DMS153 treated with DMSO at 0.1 percent for 48 hours (cell line): ENCODE data around the gene ITGBL1.

Experiments
- DNase-seq: peaks from one replicate; lab custom pipeline; 2025; ENCODE audit not compliant: unreplicated experiment; lab: John Stamatoyannopoulos, UW

The ITGBL1 gene, protein sequence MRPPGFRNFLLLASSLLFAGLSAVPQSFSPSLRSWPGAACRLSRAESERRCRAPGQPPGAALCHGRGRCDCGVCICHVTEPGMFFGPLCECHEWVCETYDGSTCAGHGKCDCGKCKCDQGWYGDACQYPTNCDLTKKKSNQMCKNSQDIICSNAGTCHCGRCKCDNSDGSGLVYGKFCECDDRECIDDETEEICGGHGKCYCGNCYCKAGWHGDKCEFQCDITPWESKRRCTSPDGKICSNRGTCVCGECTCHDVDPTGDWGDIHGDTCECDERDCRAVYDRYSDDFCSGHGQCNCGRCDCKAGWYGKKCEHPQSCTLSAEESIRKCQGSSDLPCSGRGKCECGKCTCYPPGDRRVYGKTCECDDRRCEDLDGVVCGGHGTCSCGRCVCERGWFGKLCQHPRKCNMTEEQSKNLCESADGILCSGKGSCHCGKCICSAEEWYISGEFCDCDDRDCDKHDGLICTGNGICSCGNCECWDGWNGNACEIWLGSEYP

DNA sequence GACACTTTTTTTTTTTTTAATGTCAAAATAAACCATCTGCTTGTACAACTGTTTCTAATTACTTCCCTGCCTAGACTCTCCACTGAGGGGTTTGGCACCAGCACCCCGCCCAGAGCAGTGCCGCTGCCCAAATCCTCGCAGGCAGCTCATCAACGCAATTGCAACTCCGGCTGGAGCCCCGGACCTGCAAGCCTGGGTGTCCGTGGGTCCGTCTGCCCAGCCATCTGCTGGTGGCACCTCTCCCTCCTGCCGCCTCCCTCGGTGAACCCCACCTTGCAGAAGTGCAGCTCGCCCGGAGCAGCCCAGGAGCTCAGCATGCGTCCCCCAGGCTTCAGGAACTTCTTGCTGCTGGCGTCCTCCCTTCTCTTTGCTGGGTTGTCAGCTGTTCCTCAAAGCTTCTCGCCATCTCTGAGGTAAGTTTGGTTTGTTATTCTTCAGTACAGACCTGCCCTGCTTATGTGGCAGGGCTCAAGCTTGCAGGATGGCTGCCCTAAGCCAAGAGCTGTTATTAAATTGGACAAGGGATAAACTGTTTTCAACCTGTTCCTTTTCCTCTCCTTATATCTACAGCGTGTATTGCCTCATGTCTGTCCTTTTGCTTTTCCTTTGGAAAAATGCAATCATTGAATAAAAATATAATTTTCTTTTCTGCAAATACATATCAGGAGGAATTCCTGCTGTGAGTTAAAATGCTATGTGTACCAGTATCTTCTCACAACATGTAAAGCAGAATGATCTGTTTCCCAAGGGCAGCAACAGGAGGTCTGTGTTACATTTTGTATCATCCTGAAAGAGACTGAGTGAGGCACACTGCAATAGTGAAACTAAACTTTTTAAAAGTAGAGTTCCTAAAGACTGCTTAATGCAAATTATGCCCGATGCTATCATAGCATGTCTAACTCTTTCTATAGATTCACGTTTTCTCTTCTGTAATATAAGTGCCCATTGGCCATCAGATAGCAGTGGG is at the start of gene ITGBL1:
TSS of gene ITGBL1 (plus strand) at position 157 of the 967 bp plus-strand sequence. CDS start at position 316, 159 bp downstream.
- DNase-seq: no peak

DNA sequence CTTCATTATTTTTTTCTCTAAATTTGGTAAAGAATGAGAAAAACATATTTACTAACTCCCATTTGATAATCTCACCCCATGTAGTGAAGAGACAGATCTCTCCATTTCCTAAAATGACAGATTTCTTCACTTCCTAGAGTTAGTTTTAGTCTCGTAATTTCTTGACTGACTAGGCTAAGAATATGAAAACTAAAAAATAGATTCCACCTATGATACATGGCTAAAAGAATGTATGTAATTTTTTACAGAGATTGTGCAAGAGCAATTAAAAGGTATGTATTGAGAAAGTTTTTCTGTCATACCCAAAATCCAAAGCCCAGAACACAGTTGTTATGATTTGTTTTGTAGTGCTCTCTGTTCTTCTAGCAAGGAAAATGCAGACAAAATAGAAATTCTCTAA is 45.7 kb upstream of the ITGBL1 start:
- no peak for DNase-seq

DNA sequence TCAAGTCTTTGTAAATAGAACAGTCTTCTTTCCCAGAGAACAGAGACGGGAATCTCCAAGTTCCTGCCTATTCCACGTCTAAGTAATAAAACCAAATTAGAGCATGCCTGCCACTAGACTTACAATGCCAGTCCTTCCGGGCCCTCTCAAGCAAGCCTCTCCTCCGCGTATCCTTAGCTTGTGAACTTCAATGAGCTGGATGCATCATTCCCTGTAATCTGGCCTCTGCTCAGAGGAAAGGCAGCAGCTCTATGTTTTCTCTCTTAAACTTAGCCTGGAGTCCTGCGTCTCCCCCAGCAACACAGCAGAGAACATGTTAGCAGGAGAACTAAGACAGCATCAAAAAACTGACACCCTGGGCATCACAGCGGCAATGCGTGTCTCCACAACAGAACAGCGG is 44.3 kb upstream of the ITGBL1 start:
- DNase-seq: no peak

DNA sequence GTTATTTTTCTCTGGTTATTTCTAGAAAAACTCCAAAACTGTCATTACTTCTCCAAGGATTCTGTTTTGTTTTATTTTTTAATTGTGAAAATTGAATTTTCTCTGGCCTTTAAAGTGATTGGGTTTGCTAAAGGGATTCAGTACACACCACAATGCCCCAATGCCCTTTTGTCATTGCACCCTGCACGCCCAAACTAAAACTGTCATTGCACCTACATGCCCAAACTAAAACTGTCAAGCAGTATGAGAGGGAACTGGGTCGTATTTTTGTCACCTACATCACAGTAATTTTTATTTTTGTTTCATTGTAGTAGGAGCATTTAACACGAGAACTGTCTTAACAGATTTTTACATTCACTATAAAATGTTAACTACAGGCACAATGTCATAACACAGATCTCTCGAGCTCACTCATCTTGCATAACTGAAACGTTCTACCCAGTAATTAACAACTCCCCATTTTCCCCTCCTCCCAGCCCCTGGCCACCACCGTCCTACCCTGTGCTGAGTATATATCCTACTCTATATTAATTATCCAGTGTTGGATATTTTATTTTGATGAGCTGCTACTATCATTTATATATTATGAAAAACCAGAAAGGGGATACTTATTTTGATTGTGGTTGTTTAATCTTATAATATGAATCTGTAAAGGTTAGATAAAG is 43.4 kb upstream of the ITGBL1 start:
- DNase-seq: no peak

DNA sequence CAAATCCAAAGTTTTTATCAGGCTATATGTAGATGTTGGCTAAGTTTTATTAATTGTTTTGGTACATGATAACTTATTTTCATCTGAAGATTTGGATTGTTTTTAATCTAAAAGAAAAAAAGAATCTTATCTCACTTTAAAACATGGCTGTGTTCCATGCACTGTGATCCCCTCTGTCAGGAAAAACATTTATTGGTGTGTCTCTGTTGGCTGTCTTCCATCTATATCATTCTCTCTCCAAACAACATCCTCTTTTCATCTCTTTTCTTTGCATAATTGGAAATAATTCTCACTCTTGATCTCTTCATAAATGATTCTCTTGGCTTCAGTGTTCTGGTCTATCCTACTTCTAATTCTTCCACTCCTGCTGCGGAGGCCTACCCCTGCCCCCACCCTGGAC is 40.4 kb upstream of the ITGBL1 start:
- DNase-seq: no peak

DNA sequence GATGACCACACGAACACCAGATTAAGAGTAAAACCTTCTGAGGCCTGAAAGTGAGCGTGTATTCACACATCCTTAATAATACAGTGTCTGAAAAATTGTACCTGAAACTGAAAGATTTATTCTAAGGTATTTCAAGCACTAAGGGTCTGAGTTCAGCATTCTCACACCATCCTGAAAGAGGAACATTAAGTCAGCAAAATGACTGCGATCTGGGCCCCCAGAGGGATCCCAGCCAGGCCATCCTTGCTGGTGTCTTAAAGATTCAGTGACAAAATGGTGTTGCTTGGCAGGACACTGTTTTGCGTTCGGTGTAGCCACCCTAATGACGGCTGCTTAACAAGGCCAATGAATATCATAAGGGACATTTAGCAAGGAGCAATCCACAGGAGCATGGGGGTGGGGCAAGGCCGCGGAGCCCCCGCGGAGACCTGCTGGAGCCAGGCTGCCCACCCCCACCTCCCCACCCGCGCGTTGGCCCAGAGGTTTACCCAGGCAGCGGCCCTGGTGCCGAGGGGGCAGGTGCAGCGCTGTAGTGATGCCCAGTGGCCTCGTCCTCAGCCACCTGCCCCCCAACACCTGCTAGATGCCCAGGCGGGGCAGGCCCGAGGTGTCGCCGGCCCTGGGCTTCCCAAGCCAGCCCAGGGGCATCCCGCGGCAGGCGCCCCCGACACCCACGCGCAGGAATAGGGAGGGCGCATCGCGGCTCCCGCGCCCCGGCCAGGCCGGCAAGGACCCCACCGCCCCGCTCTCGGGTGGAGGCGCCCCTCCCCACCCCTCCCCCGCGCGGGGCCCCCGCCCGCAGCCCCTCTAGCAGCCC is 36.9 kb upstream of the ITGBL1 start:
- DNase-seq: no peak

DNA sequence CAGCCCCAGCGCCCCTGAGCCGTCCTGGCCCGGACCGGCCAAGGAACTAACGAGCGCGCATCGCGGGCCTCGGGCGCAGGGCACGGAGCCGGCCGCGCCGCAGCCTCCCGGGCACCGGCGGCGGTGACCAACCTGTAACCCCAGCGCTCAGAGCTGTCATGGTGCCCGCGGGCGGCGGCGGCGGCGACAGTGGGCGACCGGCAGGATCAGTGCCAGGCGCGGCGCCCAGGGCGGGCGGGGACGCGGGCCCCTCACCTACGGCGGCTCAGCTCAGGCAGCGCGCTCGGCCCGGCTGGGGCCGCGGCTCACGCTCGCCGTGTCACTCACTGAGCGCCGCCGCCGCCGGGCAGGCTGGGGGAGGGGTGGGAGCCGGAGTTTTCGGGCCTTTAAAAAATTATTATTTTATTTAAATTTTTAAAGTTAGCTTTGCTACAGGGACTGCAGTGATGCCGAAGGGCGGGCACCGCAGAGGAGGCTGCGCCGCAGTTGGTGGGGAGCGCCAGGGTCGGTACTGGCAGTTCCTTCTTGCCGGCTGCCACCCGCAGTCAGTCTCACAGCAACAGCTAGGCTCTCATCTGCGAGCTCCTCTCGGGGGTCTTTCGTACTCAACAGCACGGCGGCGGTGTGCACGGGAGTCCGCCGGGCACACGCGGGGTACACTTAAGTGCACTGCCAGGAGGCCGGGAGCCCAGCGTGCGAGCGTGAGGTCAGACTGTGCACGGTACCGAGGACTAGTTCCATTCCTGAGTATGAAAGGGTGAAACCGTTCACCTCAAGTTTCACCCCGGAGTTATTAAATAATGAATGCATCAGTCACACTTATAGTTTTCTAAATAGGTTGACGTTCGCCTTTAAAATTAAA is 36.1 kb upstream of the ITGBL1 start, which contains the start of gene NALCN:
TSS of gene NALCN (minus strand) at position 328 of the 862 bp plus-strand sequence. CDS start 17,382 bp downstream, outside the sequence.
- DNase-seq: no peak

DNA sequence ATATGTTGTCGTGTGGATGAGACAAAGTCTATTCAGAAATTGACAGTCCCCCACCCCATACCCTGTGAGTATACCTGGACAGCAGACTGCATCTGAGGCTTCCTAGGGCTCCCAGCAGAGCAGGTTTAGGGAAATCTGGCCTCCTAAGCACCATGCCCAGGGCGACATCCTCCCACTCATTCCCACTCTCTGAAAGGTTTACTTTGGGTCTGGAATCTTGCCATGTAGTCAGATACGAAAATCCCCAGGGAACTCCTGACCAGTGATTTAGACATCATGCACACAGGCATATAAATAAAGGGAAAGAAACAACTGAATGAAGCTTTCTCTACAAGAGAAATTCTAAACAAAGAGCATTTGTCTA is 35.5 kb upstream of the ITGBL1 start:
- peak; percentile 62 for DNase-seq

DNA sequence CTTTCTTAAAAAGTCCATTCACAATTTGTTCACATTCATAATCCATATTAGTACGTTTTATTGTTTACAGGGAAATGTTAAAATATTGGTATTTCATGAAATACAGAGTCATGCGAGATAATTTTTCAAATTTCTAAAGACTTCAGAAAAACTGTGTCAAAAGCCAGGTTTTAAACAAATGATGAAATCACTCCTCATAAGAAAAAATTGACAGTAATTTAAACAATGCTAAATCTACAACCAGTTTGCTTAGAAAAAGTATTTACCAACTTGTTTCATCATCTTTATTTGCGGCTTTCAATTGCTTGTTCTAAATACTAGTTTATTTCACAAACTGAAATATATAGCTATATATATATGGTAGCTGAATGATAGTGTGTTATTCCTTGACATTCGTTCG is 35.0 kb upstream of the ITGBL1 start:
- no peak for DNase-seq

DNA sequence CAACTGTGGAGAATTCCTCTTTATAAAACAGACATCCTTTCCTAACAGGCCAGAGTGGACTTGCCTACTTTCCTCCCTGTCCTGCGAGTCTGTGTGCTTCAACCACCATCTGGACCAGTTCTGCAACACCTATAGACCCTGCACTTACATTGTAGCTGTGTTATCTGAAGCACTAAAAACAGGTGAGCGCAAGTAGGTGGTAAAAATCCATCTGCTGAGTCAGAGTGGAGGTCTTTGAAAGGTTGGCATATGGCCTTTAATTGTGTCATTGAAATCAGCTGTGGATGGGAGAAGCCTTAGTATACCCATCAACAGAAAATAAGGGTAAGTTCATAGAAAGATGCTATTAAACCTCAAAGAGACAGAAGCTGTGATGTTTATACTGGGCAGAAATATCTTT is 28.6 kb upstream of the ITGBL1 start:
- no peak for DNase-seq

DNA sequence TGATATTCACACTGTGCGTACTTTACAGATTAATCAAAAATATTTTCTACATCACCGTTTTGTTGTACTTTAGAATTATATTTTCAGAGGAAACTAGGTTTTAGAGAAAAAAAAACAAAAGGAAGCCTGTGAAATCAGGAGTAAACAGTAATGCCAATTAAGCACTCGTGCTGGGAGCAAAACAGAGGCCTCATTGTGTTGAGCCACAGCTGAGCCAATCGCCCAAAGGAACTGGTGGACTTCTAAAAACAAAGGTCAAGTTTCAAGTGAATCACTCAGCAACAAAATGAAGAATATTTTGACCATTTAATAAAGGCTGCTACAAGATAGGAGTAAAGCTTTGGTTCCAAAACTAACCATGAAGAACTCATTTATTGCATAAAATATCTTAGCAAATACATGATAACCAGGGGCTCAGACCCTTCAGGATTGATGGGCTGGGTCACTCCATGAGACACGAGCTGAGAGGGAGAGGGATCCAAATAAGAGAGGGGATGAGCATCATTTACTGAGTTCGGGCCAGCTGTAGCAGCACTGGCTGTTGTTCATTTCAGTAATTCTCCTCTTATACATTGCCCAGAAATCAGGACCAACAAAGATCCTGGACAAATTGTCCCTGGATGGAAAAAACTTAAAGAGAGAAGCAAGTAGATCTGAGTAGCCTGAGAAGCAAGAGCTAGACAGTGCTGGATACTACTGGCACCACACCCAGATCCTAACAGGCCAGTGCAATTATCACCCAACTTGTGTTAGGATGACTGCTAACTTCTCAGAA is 27.9 kb upstream of the ITGBL1 start:
- no peak for DNase-seq

DNA sequence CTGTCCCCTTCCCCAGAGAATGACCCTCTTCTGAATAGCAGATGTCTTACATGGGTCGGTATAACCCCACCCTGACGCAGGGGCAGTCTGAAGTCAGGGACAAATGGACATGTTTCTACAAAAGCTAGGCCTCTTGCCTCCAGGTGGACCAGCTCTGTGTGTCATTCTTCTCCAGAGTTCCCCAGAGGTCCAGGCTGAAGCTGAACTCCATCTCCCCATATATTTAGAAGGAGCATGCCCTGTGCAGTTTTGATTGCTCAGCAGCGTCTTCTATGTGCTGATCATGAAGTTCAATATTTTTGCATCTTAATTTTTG is 27.4 kb upstream of the ITGBL1 start:
- no peak for DNase-seq

DNA sequence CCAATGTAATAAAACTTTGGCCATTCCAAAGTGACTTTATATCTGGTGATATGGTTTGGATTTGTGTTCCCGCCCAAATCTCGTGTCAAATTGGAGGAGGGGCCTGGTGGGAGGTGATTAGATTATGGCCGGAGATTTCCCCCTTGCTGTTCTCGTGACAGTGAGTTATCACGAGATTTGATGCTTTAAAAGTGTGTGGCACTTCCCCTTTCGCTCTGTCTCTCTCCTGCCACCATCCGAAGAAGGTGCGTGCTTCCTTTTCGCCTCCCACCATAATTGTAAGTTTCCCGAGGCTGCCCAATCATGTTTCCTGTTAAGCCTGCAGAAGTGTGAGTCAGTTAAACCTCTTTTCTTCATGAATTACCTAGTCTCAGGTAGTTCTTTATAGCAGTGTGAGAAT is 26.9 kb upstream of the ITGBL1 start:
- DNase-seq: no peak

DNA sequence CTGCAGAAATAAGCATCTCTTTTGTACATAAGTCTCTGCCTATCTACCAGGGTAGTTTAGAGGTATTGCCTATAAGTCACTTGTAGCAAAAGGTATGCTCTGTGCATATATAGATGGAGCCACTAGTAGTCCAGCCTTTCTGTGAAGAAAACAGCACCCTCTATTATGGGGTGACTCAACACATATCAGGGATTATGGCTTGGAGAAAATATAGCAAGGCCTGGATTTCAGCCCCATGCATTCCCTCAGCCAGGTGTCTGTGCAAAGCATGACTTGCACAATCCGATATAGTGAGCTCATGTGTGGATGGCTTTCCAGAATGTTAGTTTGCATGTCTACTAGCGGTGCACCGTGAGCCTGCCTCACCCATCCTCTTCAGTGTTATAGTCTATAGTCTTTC is 22.7 kb upstream of the ITGBL1 start:
- DNase-seq: no peak

DNA sequence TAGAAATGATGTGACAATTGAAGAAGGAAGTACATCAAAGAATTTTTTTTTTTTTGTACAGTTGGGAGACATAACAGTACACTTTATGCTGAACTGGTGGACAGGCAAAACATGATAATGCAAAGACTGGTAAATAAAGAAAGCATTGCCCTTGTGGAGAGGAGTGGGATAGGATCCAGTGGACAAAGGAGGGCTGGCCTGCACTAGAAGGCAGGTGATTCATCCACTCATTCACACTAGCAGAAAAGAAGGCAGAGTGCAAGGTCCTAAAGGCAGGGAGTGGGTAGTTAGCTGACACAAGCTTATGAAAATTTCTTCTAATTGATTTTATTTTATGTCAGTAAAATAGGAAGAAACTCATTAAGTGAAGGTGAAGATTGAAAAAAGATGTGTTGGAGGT is 18.6 kb upstream of the ITGBL1 start:
- no peak for DNase-seq

DNA sequence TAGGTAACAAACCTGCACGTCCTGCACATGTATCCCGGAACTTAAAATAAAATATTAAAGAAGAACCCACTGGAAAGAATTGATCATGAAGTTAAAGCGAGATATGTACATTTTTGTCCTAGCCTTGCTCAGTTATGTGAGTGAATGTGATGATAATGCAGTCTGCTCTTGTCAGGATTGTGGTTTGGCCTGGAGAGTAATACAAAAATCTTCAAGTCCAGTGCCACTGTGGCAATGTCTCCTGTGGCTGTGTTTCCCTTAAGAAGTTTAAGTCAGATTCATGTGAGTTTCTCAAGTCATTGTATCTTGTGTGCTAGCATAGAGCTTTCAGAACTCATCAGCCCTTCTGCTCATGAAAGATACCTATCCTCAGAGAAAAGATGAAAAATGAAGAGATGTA is 18.0 kb upstream of the ITGBL1 start:
- DNase-seq: no peak

DNA sequence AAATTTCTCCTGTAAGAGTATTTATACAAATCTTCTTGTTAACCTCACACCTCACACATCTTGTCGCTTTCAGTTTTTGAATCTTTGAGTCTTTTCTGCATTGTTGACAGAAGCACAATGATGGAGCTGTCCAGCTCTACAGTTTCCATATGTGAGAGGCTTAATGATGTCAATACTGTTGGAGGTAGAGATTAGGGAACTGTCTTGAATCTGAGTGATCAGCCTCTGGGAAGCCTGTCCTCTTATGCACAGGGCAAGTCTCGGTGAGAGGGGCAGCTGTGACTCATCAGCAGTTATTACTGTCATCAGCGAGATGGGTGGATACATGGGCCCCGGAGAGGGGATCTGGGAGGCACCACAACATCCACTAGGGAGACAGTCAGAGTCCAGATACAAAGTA is 4.6 kb upstream of the ITGBL1 start:
- DNase-seq: no peak

DNA sequence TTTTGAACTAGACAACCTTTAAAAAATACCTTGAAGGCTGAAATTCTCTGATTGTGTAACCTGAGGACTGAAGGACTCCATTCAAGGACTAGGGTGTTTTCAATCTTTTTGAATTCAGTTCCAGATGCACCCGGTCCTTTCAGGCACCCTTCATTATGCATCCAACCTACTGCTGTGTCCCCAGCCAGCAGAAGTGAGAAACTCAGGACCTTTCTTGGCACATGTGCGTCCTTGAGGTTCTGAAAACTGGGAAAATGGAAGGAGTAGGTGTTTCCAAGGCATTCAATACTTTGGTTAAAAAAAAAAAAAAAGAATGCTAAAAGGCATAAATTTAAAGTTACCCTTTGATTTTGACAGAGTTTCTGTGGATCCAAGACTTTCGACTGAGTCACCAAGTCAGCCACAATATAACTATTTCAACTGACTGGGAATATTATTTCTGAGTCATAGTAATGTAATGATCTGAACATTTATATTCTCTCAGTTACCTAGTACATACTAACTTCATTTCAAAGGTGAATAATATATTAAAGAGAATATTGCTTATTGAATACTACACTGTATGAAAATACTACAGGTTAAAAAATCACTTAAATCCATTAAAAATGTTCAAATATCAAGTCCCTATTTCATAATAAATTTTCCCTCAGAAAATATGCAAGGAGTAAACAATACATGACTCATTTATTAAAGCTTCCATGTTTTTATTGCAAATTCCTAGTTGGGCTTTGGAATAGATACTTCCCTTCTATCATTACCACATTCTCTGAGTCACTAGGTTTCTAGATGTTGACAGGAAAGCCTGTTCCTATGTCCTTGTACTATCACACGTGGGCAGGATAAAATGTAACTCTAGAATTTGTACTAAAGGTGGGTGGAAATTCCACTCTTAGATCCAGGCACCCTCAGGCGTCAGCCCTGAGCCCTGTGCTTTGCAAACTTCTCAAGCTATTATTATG is 2.4 kb upstream of the ITGBL1 start:
- no peak for DNase-seq
